ENCODE results near the gene ZFPM1. TPM values are rescaled to one million over a fixed set of nuclear protein-coding genes. Genes with fewer than 3 reads are reported as not detected.

Gene ZFPM1
- total RNA-seq, 1 experiment from 2014 or later = 1.1 TPM

DNA sequence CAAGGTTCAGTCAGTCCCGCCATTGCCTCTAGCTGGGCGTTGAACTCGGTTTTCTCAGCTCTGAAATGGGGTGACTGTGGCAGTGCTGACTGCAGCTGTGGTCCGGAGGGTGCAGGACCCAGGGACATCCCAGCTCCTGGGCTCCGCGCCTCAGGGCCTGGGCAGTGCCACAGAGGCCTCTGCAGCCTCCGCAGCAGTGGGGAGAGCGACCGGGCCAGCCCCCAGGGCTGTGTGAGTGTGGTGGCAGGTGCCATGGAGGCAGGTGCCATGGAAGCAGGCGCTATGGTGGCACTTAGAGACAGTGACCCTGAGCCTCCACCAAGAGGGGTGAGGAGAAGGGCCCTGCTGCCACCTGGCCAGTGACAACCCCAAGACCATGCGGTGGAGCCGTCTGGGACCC, 39.4 kb upstream of the ZFPM1 start:
- Histone ChIP-seq H3K36me3 (replicated peaks; ENCODE audit: control insufficient read depth, insufficient read depth, low read length) (no peaks in the 10 kb centered on the region), H3K27me3 (ENCODE audit: control insufficient read depth, insufficient read depth, low read length) (no peaks in the 10 kb centered on the region), H3K4me3 (ENCODE audit: insufficient read depth, low read depth, low read length) (no peak overlapping the region)
- DNase-seq = no peak

- no peak overlapping the region for H3K4me3 ChIP-seq (ENCODE audit: insufficient read depth, low read depth, low read length)
- H3K27me3 ChIP-seq (ENCODE audit: control insufficient read depth, insufficient read depth, low read length) = no peaks in the 10 kb centered on the region
- H3K36me3 ChIP-seq (replicated peaks; ENCODE audit: control insufficient read depth, insufficient read depth, low read length) = no peaks in the 10 kb centered on the region
- DNase-seq = peak; percentile 73
These were observed 38.3 kb upstream of the ZFPM1 start for GRCh38 chr16:88414521-88415380.

GRCh38 chr16:88415381-88415705, 37.7 kb upstream of the ZFPM1 start:
- DNase-seq = no peak
- H3K4me3 ChIP-seq (ENCODE audit: insufficient read depth, low read depth, low read length) = no peak overlapping the region
- no peaks in the 10 kb centered on the region for H3K27me3 ChIP-seq (ENCODE audit: control insufficient read depth, insufficient read depth, low read length)
- H3K36me3 ChIP-seq (replicated peaks; ENCODE audit: control insufficient read depth, insufficient read depth, low read length) = no peaks in the 10 kb centered on the region

GRCh38 chr16:88415713-88416323, 37.3 kb upstream of the ZFPM1 start:
- Histone ChIP-seq H3K4me3 (ENCODE audit: insufficient read depth, low read depth, low read length) (no peak overlapping the region), H3K27me3 (ENCODE audit: control insufficient read depth, insufficient read depth, low read length) (no peaks in the 10 kb centered on the region), H3K36me3 (replicated peaks; ENCODE audit: control insufficient read depth, insufficient read depth, low read length) (no peaks in the 10 kb centered on the region)
- DNase-seq = no peak

DNA sequence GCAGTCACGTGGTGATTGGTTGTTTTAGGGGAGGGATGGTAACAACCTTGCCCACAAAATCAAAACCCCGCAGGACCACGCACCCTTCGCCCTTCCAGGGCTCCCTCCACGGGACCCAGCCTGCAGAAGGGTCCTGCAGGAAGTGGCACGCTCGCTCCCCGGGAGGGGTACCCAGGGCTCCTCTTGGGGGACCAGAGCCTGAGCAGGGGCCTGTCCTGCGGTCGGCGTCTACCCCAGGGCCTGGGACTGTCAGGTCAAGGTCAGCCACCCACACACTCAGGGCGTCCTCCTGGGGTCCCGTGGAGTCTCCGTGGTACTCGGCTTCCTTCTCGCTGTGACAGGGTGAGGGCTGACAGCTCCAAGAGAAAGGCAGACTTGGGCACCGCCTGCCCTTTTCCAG, 36.4 kb upstream of the ZFPM1 start:
- H3K27me3 ChIP-seq (ENCODE audit: control insufficient read depth, insufficient read depth, low read length) = no peaks in the 10 kb centered on the region
- no peak for DNase-seq
- H3K36me3 ChIP-seq (replicated peaks; ENCODE audit: control insufficient read depth, insufficient read depth, low read length) = no peaks in the 10 kb centered on the region
- H3K4me3 ChIP-seq (ENCODE audit: insufficient read depth, low read depth, low read length) = no peak overlapping the region

- Histone ChIP-seq H3K36me3 (replicated peaks; ENCODE audit: control insufficient read depth, insufficient read depth, low read length) (no peaks in the 10 kb centered on the region), H3K4me3 (ENCODE audit: insufficient read depth, low read depth, low read length) (no peak overlapping the region), H3K27me3 (ENCODE audit: control insufficient read depth, insufficient read depth, low read length) (no peaks in the 10 kb centered on the region)
- DNase-seq = no peak
These were observed 35.2 kb upstream of the ZFPM1 start for GRCh38 chr16:88417684-88418476.

GRCh38 chr16:88418869-88419268, 34.2 kb upstream of the ZFPM1 start:
- Histone ChIP-seq H3K27me3 (ENCODE audit: control insufficient read depth, insufficient read depth, low read length) (no peaks in the 10 kb centered on the region), H3K4me3 (ENCODE audit: insufficient read depth, low read depth, low read length) (no peak overlapping the region), H3K36me3 (replicated peaks; ENCODE audit: control insufficient read depth, insufficient read depth, low read length) (no peaks in the 10 kb centered on the region)
- peak; percentile 71 for DNase-seq

DNA sequence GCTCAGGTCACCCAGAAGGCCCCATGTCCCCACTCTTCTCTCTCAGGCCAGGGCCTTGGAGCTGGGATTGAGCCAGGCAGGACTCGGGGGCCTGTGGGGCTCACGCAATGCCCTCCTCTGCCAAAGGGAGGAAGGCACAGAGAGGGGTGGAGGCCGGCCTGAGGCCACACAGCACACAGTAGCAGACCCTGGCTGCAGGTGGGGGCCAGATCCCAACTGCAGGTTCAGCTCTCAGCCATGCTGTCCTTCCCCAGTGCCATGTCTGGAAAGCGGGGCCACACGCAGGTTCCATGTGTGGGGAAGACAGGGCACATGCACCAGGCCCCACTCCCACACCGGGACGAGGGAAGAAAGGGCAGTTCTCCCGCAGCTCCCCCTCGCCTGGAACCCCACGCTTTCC, 33.3 kb upstream of the ZFPM1 start:
- Histone ChIP-seq H3K27me3 (ENCODE audit: control insufficient read depth, insufficient read depth, low read length) (no peaks in the 10 kb centered on the region), H3K36me3 (replicated peaks; ENCODE audit: control insufficient read depth, insufficient read depth, low read length) (no peaks in the 10 kb centered on the region), H3K4me3 (ENCODE audit: insufficient read depth, low read depth, low read length) (no peak overlapping the region)
- peak; percentile 63 for DNase-seq

- no peaks in the 10 kb centered on the region for H3K36me3 ChIP-seq (replicated peaks; ENCODE audit: control insufficient read depth, insufficient read depth, low read length)
- H3K27me3 ChIP-seq (ENCODE audit: control insufficient read depth, insufficient read depth, low read length) = no peaks in the 10 kb centered on the region
- no peak overlapping the region for H3K4me3 ChIP-seq (ENCODE audit: insufficient read depth, low read depth, low read length)
- peak; percentile 58 for DNase-seq
These were observed 32.6 kb upstream of the ZFPM1 start for GRCh38 chr16:88420496-88420895.

DNA sequence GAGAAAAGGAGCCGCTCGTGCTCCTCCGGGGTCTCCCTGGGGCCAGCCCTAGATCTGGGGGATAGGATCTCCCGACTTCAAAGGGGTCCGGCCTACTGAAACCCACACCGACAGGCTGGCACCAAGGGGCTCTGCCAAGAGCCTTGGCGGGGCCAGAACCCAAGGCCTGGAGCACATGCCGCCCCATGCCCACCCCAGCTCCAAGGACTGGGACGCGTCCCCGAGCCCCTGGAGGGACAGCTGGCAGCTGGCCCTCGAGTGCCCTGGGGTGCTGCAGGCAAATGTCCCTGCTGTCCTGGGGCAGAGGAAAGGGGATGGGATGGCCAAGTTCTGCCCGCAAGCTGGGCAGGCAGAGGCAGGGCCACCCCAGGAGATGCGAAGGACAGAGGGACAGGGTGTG, 31.8 kb upstream of the ZFPM1 start:
- Histone ChIP-seq H3K36me3 (replicated peaks; ENCODE audit: control insufficient read depth, insufficient read depth, low read length) (no peaks in the 10 kb centered on the region), H3K27me3 (ENCODE audit: control insufficient read depth, insufficient read depth, low read length) (no peaks in the 10 kb centered on the region), H3K4me3 (ENCODE audit: insufficient read depth, low read depth, low read length) (no peak overlapping the region)
- peak; percentile 63 for DNase-seq

DNA sequence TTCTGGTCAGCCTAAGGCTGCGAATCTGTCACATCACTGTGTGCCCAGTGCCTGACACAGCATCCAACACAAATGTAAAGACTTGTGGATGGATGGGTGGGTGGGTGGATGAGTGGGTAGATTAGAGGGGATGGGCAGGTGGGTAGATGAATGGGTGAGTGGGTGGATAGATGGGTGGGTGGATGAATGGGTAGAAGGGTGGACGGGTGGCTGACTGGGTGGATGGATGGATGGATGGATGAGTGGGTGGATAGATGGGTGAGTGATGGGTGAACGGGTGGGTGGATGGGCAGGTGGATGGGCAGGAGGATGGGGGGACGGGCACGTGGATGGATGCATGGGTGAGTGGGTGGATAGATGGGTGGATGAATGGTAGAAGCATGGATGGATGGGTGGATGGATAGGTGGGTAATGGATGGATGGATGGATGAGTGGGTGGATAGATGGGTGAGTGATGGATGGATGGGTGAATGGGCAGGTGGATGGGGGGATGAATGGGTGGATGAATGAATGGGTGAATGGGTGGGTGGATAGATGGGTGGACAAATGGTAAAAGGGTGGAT, 31.1 kb upstream of the ZFPM1 start:
- no peaks in the 10 kb centered on the region for H3K36me3 ChIP-seq (replicated peaks; ENCODE audit: control insufficient read depth, insufficient read depth, low read length)
- H3K4me3 ChIP-seq (ENCODE audit: insufficient read depth, low read depth, low read length) = no peak overlapping the region
- H3K27me3 ChIP-seq (ENCODE audit: control insufficient read depth, insufficient read depth, low read length) = no peaks in the 10 kb centered on the region
- DNase-seq = no peak

- Histone ChIP-seq H3K27me3 (ENCODE audit: control insufficient read depth, insufficient read depth, low read length) (no peaks in the 10 kb centered on the region), H3K4me3 (ENCODE audit: insufficient read depth, low read depth, low read length) (no peak overlapping the region), H3K36me3 (replicated peaks; ENCODE audit: control insufficient read depth, insufficient read depth, low read length) (no peaks in the 10 kb centered on the region)
- no peak for DNase-seq
These were observed 30.2 kb upstream of the ZFPM1 start for GRCh38 chr16:88422733-88423447.

GRCh38 chr16:88423448-88423850, 29.6 kb upstream of the ZFPM1 start:
- no peak for DNase-seq
- Histone ChIP-seq H3K4me3 (ENCODE audit: insufficient read depth, low read depth, low read length) (no peak overlapping the region), H3K36me3 (replicated peaks; ENCODE audit: control insufficient read depth, insufficient read depth, low read length) (no peaks in the 10 kb centered on the region), H3K27me3 (ENCODE audit: control insufficient read depth, insufficient read depth, low read length) (no peaks in the 10 kb centered on the region)

DNA sequence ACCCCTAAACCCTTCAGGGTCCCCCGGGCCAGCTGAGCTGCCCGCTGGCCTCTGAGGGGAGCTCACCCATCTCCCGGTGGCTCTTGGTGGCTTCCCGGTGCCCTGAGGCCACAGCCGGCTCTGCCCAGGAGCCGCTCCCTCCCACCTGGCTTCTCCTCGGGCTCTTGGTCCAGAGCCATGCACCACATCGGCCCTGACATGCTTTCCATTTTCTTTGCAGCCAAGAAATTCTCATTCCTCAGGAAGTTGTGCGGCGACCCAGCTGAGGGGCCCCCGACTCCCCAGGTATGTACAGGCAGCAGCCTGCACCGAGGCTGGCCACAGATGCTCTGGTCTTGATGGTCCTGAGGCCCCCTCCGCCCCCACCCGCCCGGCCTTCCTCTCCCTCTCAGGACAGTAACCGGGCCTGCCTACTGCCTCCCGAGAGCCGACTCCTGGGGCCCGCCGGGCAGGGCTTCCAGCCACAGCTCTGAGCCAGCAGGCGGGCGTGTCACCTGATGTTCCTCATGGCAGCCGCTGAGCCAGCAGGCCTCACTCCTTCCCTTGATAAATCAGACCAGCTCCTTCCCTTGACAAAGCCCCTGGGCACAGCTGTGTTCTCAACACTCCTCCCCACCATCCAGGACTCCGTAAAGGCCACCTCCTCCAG, 28.4 kb upstream of the ZFPM1 start:
- Histone ChIP-seq H3K27me3 (ENCODE audit: control insufficient read depth, insufficient read depth, low read length) (no peaks in the 10 kb centered on the region), H3K4me3 (ENCODE audit: insufficient read depth, low read depth, low read length) (no peak overlapping the region), H3K36me3 (replicated peaks; ENCODE audit: control insufficient read depth, insufficient read depth, low read length) (no peaks in the 10 kb centered on the region)
- peak; percentile 65 for DNase-seq
